GM18951 (cell line): ENCODE data around the gene PNLDC1.
"Not testable (repeated sequence)": the region's sequence is repeated elsewhere in the genome, so short reads cannot be mapped to it uniquely, and the experiment has no call there.

Source experiments
- POLR2A ChIP-seq: IDR thresholded peaks from 4 replicates; pipeline ENCODE4 v1.6.1; 2011; ENCODE audit warnings: mild to moderate bottlenecking; ENCODE audit not compliant: insufficient read length, insufficient read depth; ENCODE audit errors: extremely low read depth
- in situ Hi-C: fragments of 300-500 bp; cut with MboI; formaldehyde crosslinking; loops from one replicate; pipeline ENCODE4 v1.12.0; 2022; ENCODE audit warnings: low sequenced_read_pairs, mixed read lengths, inconsistent platforms; ENCODE audit not compliant: unreplicated experiment

PNLDC1 gene

GRCh38 chr6:159797554-159797953, 2.5 kb upstream of the PNLDC1 start:
- TF ChIP-seq POLR2A: no peak
- in situ Hi-C loops: no loop called here

- in situ Hi-C loops: no loop called here
- no peak for TF ChIP-seq POLR2A
These were observed 1.9 kb downstream of the PNLDC1 start for GRCh38 chr6:159801935-159802334.

DNA sequence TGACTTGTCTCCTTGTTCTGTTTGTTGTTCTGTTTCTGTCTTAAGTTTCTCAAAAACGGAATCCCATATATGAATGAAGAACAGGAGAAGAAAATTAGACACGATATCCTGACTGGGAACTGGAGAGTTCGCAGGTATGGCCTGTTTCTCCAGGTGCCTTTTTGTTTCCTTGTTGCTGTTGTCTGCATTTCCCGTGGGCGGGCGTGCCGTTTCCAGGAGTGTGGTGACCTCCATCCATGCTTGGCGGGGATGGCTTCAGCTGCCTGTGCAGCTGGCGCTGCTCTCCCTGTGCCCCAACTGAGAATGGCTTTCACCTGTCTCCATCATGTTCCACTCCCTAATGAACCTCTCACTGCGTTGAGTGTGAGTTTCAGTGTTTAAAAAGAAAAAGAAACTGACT, 4.4 kb downstream of the PNLDC1 start:
- in situ Hi-C loops: no loop called here
- TF ChIP-seq POLR2A: no peak

DNA sequence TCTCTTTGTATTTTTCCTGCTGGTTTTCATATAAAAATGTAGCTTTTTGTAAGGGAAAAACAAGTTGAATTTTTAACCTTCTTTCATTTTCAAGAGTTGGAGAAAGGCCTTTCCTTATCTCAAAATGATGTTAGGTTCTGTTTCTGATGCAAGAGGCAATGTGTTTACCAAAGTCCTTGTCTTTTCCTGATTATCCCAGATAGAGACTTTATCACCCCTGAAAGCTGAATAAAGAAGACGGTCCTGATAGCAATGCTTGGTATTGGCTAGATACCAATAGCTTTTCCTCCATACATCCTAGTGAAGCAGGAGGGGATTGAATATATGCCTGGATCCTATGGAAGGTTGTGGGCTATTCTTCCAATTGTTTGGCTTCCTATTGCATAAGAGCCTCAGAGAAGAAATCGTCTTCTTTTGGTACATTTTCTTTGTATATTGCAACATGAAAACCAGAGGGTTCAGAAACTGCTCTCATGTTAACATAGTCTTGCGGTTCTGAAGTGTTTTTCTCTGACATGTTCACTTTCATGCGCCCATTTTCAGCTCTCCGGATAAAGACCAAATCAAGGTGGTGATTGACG, 5.5 kb downstream of the PNLDC1 start:
- no peak for TF ChIP-seq POLR2A
- in situ Hi-C loops: no loop called here

GRCh38 chr6:159806021-159806458, 6.0 kb downstream of the PNLDC1 start:
- in situ Hi-C loops: no loop called here
- no peak for TF ChIP-seq POLR2A

DNA sequence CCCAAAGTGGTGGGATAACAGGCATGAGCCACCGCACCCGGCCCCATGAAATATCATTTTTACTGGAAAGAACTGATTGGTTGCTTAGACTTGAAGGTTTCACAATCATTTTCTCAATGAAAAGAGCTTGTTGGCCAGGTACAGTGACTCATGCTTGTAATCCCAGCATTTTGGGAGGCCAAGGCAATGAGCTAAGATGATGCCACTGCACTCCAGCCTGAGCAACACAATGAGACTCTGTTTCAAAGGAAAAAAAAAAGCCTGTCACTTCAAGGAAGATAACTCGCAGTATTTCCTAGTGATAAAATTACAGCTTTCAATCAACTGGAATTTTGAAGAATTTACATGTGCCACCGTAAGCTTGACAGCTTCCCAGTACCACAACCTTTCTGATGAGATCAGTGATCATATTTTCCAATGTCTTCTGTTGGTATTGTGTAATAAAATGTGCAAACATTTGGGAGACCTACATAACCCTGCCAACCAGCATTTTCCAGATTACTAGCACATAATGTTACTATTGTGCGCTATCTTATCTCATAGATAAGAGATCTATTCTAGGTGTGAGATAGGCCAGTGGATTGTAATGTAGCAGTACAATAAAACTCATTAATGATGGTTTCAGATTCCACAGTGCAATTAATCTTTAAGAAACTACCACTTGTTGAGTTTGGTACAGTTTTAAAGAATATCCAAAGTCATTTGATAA, 7.2 kb downstream of the PNLDC1 start:
- TF ChIP-seq POLR2A: no peak
- in situ Hi-C loops: no loop called here

GRCh38 chr6:159808647-159809046, 8.6 kb downstream of the PNLDC1 start:
- in situ Hi-C loops: no loop called here
- TF ChIP-seq POLR2A: no peak

DNA sequence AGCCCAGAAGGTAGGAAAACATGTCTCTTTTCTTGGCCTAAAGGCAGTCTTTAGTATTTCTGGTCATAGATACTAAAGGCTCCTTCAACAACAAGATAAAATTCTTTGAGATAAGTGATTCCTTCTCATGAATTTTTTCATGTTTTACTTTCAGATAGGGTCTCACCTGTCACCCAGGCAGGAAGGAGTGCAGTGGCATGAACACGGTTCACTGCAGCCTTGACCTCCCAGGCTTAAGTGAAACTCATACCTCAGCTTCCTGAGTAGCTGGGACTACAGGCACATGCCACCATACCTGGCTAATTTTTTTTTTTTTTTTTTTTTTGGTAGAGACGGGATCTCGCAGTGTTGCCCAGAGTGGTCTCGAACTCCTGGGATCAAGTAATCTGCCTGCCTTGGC, 9.1 kb downstream of the PNLDC1 start:
- no peak for TF ChIP-seq POLR2A
- in situ Hi-C loops: no loop called here

- in situ Hi-C loops: no loop called here
- TF ChIP-seq POLR2A: no peak
These were observed 13.7 kb downstream of the PNLDC1 start for GRCh38 chr6:159813781-159814180.

GRCh38 chr6:159815410-159815809, 15.3 kb downstream of the PNLDC1 start:
- in situ Hi-C loops: no loop called here
- TF ChIP-seq POLR2A: no peak

DNA sequence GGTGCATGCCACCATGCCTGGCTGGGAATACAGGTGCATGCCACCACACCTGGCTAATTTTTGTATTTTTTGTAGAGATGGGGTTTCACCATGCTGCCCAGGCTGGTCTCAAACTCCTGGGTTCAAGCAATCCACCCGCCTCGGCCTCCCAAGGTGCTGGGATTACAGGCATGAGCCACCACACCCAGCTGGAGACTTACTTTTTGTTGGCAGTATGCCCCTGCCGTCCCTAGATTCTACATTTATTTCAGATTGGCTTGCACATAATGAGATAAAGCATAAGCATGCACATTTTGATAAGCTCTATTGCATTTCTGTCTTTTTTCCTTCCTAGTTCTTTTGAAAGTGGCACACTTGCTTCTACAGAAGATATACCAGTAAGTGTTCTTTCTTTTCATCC, 16.7 kb downstream of the PNLDC1 start:
- in situ Hi-C loops: not testable (repeated sequence)

DNA sequence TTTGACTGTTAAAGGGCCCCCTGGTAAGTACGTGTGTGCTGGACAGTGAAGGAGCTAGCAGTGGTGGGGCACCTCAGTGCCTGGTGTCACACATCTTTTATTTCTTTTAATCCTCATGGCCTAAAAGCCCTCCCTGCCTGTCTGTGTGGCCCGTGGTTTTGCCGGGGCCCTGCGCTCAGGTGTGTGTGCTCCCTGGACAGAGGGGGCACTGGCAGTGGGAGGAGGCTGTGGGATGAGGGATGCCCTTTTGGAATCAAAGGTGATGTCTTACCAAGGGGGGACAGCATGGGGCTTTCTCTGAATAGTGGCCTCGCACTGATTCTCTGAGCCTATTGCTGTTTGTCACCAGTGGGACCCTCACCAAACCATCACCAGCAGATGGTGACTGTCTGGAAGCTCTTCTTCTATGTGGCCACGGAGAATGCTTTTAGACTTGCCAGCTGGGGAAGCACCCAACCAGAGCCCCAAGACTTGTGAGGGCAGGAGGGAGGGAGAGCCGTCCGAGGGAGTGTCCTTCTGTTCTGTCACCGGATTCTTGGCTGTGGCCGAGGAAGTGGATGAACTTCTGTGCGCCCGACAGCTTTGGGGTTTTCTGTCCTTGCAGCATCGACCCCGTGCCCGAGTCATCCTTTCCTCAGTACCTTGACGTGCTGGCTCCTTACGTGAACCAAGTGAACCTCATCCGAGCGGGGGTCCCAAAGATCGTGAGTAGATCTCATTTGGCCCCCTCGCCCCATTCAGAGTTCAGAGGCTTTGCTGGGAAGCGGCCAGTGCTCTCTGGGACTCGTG, 18.1 kb downstream of the PNLDC1 start:
- TF ChIP-seq POLR2A: no peak
- in situ Hi-C loops: no loop called here

DNA sequence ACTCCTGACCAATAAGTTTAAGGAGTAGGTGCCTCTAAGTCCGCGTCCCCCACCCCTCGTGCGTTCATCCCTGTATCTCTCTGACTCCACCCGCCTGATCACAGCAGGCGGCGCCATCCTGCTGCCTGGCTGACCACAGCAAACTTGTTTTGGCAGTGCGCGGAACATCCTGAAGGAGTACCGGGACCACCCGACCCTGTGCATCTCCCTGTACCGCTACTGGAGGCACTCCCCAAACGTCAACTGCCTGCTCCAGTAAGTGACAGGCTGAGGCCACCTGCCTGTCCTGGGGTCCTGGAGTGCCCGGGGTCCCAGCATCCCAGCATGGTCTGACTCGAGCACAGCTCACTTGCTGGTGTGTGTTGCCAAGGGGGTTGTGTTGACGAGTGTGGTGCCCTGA, 19.0 kb downstream of the PNLDC1 start:
- no peak for TF ChIP-seq POLR2A
- in situ Hi-C loops: no loop called here

GRCh38 chr6:159819932-159820640, 20.0 kb downstream of the PNLDC1 start:
- in situ Hi-C loops: no loop called here
- no peak for TF ChIP-seq POLR2A

- TF ChIP-seq POLR2A: no peak
- in situ Hi-C loops: no loop called here
These were observed 21.0 kb downstream of the PNLDC1 start for GRCh38 chr6:159821122-159821521.
